SK-N-SH (cell line): Measurements from ENCODE around the gene CHD5.

Experiments
- CHD2 ChIP-seq: fragments of 150-350 bp; IDR thresholded peaks from 2 replicates; pipeline ENCODE4 v1.6.1; 2018; ENCODE audit warnings: low read length; ENCODE audit not compliant: partially characterized antibody
- CTCF ChIP-seq: fragments of 200-600 bp; sonication (generic); IDR thresholded peaks from 2 replicates; pipeline ENCODE4 v1.6.1; 2017; ENCODE audit warnings: antibody characterized with exemption, mild to moderate bottlenecking, moderate library complexity
- EP300 ChIP-seq, 2 experiments: IDR thresholded peaks; 2 replicates each; pipeline versions ENCODE4 v1.4.0 to v1.6.1; 2012; ENCODE audit warnings: borderline replicate concordance in 1 of 2, low read depth in 1 of 2, low read length in 1 of 2
- EZH2phosphoT487 ChIP-seq: fragments of 200-600 bp; sonication (generic); IDR thresholded peaks from 2 replicates; pipeline ENCODE4 v1.6.1; 2017; ENCODE audit warnings: low read depth, mixed run types, mild to moderate bottlenecking, antibody characterized with exemption, moderate library complexity, borderline replicate concordance
- FOXM1 ChIP-seq: IDR thresholded peaks from 2 replicates; pipeline ENCODE4 v1.4.0; 2012; ENCODE audit warnings: low read depth, mild to moderate bottlenecking
- GABPA ChIP-seq: IDR thresholded peaks from 2 replicates; pipeline ENCODE4 v1.4.0; 2012; ENCODE audit warnings: low read depth, mild to moderate bottlenecking
- GATA2 ChIP-seq: sonication (generic); formaldehyde crosslinking; IDR thresholded peaks from 2 replicates; pipeline ENCODE4 v1.5.0; 2020; ENCODE audit warnings: mild to moderate bottlenecking, missing genetic modification reagents
- PBX3 ChIP-seq: IDR thresholded peaks from 2 replicates; pipeline ENCODE4; 2012
- POLR2AphosphoS5 ChIP-seq: IDR thresholded peaks from 2 replicates; pipeline ENCODE4 v1.6.1; 2012; ENCODE audit warnings: low read depth, low read length
- RCOR1 ChIP-seq: fragments of 150-350 bp; IDR thresholded peaks from 2 replicates; pipeline ENCODE4 v1.6.1; 2017; ENCODE audit warnings: antibody characterized with exemption, low read length
- TAF1 ChIP-seq: IDR thresholded peaks from 2 replicates; pipeline ENCODE4 v1.6.1; 2012; ENCODE audit warnings: low read depth, mild to moderate bottlenecking, low read length, moderate library complexity, borderline replicate concordance
- TF ChIP-seq, protein P1 (sequence below): IDR thresholded peaks from 2 replicates; pipeline ENCODE4 v1.4.0; 2012; ENCODE audit warnings: low read depth

DNA sequence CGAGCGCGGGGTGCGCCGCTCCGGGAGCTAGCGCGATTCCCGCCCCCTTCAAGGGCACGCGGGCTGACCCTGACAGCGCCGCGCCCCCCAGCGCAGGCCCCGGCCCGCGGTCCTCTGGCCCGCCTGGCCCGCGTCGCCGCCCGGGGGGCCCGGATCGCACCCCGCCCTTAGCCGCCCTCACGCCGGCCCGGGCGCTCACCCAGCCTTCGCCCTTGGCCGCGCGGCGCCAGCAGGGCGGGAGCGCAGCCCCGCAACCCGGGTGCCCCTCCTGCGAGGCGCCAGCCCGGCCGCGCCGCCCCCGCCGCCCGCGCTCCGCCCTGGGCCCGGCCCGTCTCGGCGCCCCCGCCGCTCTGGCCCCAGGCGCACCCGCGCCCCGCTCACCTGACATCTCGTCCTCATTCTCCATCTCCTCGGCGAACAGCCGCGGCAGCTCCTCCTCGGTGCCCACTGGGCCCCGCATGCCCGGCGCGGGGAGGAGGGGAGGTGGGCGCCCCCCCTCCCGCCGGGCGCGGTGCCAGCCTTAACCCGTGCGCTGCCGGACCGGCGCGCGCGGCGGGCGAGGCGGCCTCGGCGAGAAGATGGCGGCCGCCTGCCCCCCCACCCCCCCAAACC is 451 bp downstream of the CHD5 start:
- no peak for TF ChIP-seq GABPA
- no peak for TF ChIP-seq CTCF
- TF ChIP-seq FOXM1: no peak
- no peak for TF ChIP-seq EP300 (IDR thresholded peaks at IDR 0.05; ENCODE audit: borderline replicate concordance in 1 of 2, low read depth in 1 of 2, low read length in 1 of 2)
- TF ChIP-seq POLR2AphosphoS5: no peak
- no peak for TF ChIP-seq PBX3
- no peak for TF ChIP-seq CHD2
- no peak for TF ChIP-seq GATA2
- no peak for TF ChIP-seq TAF1
- TF ChIP-seq EZH2phosphoT487: no peak
- TF ChIP-seq RCOR1: no peak
- TF ChIP-seq, protein P1, sequence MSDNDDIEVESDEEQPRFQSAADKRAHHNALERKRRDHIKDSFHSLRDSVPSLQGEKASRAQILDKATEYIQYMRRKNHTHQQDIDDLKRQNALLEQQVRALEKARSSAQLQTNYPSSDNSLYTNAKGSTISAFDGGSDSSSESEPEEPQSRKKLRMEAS: no peak
